CMK (cell line): Measurements from ENCODE around the gene ALDH16A1.
A peak's percentile ranks its signal among the peaks of the same experiment; 100 is the strongest.

Experiments
- DNase-seq: peaks from one replicate; pipeline ENCODE4 v3.0.0-alpha.2; 2010; ENCODE audit warnings: low read depth

ALDH16A1 gene

DNA sequence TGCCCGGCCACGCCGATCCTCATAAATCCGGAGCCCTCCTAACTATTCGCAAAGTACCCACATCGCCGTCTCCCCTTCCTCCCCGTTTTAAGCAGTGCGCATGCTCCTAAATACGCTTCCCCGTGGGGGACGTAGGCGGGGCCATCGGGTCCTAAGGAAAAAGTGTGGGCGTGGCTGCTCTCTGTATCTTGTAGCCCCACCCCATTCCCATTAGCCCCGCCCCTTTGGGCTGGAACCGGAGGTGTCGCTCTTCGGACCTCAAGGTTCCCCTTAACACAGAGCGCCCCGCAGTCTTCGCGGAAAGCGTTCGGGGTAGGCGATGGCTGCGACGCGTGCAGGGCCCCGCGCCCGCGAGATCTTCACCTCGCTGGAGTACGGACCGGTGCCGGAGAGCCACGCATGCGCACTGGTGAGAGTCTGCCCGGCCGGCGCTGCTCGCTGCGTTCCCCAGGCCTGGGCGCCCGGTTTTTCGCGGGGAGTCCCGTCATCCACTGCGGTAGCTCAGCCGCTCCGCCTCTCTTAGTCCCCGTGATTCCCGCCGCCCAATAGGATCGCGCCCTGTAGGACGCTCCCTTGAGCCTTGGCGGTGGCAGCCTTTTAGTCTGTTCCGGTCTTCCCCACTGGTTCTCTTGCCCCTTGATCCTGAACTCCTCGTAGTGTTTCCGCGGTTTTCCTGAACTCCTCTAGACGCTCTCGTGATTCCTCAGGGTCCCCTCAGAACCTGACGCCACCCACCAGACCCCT is at the start of gene ALDH16A1:
Gene ALDH16A1, plus strand, starts transcription at position 213 of the 744 bp plus-strand sequence. Its CDS starts 107 bp downstream, at position 320.
- peak; percentile 96 for DNase-seq

DNA sequence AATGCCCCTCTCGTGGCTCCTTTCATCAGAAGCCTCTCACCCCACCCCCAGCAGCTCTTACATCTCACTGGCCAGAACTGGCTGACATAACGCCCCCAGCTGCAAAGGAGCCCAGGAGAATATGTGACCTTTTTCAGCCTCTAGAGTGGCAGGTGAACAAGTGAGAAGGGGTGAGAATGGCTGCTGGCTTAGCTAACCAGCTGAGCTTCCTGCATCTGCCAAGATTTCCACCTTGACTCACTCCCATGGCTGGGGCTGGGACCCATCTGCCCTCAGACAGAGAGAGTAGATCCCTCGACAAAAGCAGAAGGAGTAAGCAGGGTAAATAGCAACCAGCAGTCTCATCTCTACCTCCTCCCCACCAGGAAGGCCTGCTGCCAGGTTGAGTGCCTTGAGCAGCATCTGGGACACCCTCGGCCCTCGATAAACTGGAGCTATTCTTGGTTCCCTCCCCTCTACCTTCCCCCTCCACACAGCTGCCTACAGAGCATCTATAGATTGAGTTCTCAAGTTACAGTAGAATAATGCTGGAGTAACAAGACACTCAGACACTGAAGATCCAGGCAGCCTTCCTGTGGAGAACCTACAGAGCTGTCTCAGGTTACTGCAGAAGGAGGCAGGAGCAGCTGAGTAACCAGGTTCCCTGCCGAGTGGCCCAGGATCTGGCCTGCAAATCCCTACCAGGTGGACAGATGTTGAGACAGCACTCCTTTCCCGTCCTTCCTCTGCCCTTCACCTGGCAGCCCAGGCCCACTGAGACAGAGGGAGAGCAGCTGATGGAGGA is 49.4 kb upstream of the ALDH16A1 start:
- DNase-seq = no peak

GRCh38 chr19:49407079-49407478 is 45.9 kb upstream of the ALDH16A1 start:
- no peak for DNase-seq

GRCh38 chr19:49407482-49408015 is 45.5 kb upstream of the ALDH16A1 start:
- DNase-seq = no peak

GRCh38 chr19:49408816-49409440 is 44.1 kb upstream of the ALDH16A1 start:
- no peak for DNase-seq

GRCh38 chr19:49409441-49410029 is 43.5 kb upstream of the ALDH16A1 start:
- no peak for DNase-seq

DNA sequence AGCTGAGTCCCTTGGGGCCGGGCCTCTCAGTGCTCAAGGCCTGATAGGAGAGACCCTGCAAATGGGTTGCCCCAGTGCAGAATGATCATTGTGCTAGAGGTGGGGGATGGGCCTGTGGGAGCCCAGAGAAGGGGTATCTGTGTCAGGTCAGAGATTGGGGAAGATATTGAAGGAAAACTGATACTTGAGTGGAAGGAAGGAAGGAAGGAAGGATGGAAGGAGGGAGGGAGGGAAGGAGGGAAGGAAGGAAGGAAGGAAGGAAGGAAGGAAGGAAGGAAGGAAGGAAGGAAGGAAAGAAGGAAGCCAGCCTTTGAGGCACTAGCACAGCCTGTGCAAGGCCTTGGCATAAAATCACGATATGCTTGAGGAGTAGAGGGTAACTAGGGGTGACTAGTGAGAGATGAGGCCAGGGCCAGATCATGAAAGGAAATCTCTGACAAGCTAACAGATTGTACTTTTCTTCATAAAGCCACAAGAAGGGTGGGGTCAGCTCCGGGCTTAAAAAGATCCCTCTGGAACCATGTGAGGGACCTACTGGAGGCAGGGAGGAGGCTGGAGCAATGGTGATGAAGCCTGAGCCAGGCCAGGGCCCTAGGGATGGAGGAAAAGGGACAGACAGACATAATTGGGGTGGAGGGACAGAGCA is 41.2 kb upstream of the ALDH16A1 start:
- DNase-seq = no peak

DNA sequence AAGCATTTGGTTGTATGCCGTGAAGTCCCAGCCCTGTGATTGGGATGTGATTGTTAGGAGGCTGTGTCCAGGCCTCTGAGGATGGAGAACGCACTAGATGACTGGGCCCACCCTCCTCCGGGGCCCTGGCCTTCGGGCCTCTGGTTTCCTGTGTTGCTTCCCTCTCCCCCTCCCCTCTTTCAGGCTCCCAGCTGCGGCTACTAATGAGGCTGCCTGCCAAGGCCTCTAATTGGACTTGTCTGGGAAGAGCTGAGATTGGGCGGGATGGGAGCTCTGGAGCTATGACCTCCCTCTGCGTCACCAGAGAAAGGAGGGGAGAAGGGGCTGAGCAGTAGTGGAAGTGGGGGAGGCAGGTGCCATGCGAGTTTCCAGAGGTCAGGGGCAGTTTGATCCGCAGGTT is 39.7 kb upstream of the ALDH16A1 start:
- no peak for DNase-seq

- no peak for DNase-seq
Observed at GRCh38 chr19:49414256-49414655, 38.8 kb upstream of the ALDH16A1 start.

GRCh38 chr19:49415102-49415809 is 37.8 kb upstream of the ALDH16A1 start:
- DNase-seq = no peak

DNA sequence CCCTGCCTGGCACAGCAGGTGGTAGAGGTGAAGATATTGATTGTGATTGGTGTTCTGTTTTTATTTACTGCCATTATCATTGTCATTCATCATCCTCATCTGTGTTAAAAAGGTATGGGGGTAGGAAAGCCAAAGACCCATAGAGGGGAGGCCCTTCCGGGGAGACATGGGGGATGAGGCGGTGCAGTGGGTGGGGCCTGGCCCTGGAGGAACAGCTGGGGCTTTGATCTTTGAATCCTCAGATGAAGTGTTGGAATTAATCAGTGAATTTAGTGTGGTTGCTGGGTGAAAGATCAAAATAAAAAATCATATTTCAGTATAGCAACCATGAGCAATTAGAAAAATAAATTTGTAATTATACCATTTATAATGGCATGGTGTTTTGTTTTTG is 37.2 kb upstream of the ALDH16A1 start:
- DNase-seq = no peak

DNA sequence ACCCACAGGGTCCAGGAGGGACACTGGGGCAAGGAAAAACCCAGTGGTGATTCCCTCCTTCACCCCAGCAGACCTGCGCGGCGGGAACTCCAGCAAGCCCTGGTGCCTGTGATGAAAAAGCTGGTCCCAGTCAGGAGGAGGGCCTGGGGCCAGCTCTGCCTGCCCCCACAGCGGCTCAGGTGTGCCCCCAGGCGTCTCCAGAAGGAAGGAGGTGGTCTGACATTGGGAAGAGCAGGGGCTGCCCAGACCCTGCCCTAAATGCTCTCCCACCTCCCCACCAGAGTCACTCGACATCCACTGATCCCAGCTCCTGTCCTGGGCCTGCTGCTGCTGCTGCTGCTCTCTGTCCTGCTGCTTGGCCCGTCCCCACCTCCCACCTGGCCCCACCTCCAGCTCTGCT is 35.9 kb upstream of the ALDH16A1 start:
- no peak for DNase-seq

DNA sequence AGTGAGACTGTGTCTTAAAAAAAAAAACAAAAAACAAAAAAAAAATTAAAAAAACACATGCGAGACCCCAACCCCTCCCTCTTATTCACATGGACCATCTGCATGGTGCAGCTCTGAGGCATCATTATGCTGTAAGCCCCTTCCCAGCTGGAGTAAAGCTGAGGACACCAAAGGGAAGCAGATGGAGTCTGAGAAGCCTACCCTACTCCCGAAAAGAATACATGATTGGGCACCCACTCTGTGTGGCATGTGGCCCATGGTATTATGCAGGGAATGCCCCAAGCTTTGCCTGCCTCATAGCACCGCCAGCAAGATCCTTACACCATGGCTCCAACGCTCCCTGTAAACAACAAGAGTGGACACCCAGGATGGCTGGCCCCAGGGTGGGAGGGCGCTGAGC is 34.5 kb upstream of the ALDH16A1 start:
- no peak for DNase-seq

GRCh38 chr19:49419173-49419572 is 33.9 kb upstream of the ALDH16A1 start:
- DNase-seq = no peak

DNA sequence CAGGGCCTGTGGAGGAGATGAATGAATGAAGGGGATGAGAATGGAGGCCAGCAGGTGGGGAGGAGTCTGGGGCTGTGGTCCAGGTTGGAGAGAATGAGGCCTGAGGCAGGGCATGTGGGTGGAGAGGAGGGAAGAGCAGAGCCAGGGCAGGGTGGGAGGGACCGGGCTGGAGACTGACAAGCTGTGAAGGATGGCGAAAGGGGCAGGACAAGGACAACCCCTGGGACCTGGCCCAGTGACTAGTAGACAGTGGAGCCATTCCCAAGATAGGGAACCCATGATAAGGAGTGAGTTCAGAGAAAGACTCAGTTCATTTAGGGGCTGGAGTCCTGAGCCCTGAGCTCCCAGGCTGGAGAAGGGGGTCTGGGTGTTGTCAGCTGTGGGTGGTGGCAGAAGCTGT is 32.8 kb upstream of the ALDH16A1 start:
- DNase-seq = no peak

GRCh38 chr19:49421039-49421877 is 31.8 kb upstream of the ALDH16A1 start:
- DNase-seq = no peak

DNA sequence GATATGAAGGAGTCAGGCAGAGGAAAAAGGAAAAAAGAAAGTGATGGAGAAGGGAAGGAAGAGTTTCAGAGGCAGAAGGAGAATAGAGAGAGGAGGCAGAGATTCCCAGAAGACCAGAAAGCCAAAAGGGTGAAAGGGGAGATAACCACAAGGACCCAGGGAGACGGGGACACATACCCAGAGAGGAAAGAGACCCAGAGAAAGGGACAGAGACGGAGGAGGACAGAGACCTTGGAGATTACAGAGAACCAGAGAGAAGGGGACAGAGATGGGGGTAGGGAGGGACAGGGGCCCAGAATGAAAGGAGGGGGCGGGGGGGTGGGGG is 31.2 kb upstream of the ALDH16A1 start:
- no peak for DNase-seq

DNA sequence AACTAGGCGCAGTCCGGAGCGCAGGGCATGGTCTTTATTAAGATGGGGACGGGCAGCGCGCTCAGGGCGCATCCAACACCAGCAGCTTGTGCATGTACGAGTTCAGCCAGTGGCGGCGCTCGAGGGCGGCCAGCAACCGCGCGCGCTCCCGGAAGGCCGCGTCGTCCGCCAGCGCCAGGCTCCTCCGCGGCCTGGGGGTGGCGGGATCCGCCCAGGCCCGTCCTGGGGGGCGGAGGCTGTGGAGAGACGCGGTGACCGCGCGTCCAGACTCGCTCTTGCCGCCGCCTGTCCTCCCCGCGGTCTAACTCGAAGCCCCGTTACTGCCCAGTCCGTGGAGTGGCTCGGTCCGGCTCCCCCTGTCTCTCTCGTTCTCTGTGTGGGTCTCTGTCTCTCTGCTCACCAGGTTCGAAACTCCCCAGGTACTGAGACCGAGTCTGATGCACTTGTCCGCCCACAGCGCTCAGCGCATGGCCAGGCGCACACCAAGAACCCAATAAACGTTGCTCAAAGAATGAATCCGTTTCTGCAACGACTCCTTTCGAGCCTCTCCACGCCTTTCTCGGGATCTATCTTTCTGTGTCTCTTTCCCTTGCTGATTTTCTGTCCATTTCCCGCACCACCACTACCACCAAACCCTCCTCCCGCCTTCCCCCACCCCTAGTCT is 30.5 kb upstream of the ALDH16A1 start:
- DNase-seq = no peak

GRCh38 chr19:49423071-49423984 is 29.7 kb upstream of the ALDH16A1 start, which contains the start of gene PTH2:
TSS of gene PTH2 (minus strand) at chr19:49423441. CDS start at chr19:49423339, 102 bp downstream.
- no peak for DNase-seq
